Neutrophil (primary cell): ENCODE measurements around the gene STX11.

Source experiments
- H3K27ac ChIP-seq: fragments of 200-600 bp; sonication (generic); 2 replicates; pipeline ENCODE4 v1.5.1; 2016; ENCODE audit warnings: mild to moderate bottlenecking, moderate library complexity
- H3K27me3 ChIP-seq: fragments of 200-600 bp; sonication (generic); 2 replicates; pipeline ENCODE4 v1.6.0; 2016; ENCODE audit warnings: mild to moderate bottlenecking
- H3K36me3 ChIP-seq: fragments of 200-600 bp; sonication (generic); 2 replicates; pipeline ENCODE4 v1.5.1; 2017
- H3K4me1 ChIP-seq, 2 experiments: fragments of 200-600 bp in 1 of 2; sonication (generic) in 1 of 2; 1 replicate in 1 of 2; 2 replicates in 1 of 2; pipeline versions ENCODE4 v1.5.1 to v1.6.1; 2013 to 2016; ENCODE audit warnings: low read depth in 1 of 2, low read length in 1 of 2, mild to moderate bottlenecking in 1 of 2, moderate library complexity in 1 of 2; ENCODE audit not compliant: control insufficient read depth in 1 of 2, insufficient read depth in 1 of 2
- H3K4me3 ChIP-seq, 2 experiments: fragments of 200-600 bp in 1 of 2; sonication (generic) in 1 of 2; 1 replicate in 1 of 2; 2 replicates in 1 of 2; pipeline ENCODE4 v1.5.1; 2013 to 2016; ENCODE audit warnings: low read depth in 1 of 2, low read length in 1 of 2, mild to moderate bottlenecking in 1 of 2, moderate library complexity in 1 of 2
- H3K9me3 ChIP-seq: fragments of 200-600 bp; sonication (generic); 2 replicates; pipeline ENCODE4 v1.5.1; 2016
- CTCF ChIP-seq: fragments of 200-600 bp; sonication (generic); IDR thresholded peaks from 2 replicates; pipeline ENCODE4 v1.5.1; 2016; ENCODE audit warnings: antibody characterized with exemption

The STX11 gene

GRCh38 chr6:144189351-144189750, 39.0 kb downstream of the STX11 start:
- Histone ChIP-seq H3K4me1 (no peaks in the 10 kb centered on the region), H3K27me3 (no peaks in the 10 kb centered on the region), H3K9me3 (peaks cover 3% of the 10 kb centered on the region), H3K27ac (no peak overlapping the region), H3K4me3 (no peak overlapping the region), H3K36me3 (peaks cover 46% of the 10 kb centered on the region)
- no peak for TF ChIP-seq CTCF

DNA sequence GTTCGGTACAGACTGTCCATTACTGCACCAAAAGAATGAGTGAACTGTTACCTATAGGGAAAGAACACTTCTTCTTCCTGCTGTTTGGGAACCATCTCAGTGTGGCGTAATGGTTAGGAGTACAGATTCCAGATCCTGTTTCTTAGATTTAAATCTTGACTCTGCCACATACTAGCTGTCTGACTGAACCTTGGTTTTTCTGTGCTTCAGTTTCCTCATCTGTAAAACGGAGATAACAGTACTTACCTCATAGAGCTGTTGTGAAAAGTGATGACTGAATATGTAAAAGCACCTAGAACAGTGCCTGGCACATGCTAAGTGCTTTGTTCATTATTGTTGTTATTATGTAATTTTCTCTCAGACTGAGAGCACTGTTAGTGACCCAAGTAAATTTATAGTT, 39.8 kb downstream of the STX11 start:
- H3K27ac ChIP-seq = peak overlapping the region; percentile 14
- TF ChIP-seq CTCF = no peak
- H3K9me3 ChIP-seq = peaks cover 3% of the 10 kb centered on the region
- no peaks in the 10 kb centered on the region for H3K4me1 ChIP-seq
- H3K27me3 ChIP-seq = no peaks in the 10 kb centered on the region
- H3K36me3 ChIP-seq = peaks cover 43% of the 10 kb centered on the region
- H3K4me3 ChIP-seq = no peak overlapping the region

- peaks cover 3% of the 10 kb centered on the region for H3K9me3 ChIP-seq
- H3K36me3 ChIP-seq = peaks cover 38% of the 10 kb centered on the region
- H3K4me3 ChIP-seq = no peak overlapping the region
- H3K27ac ChIP-seq = peak overlapping the region; percentile 42
- no peaks in the 10 kb centered on the region for H3K27me3 ChIP-seq
- no peak for TF ChIP-seq CTCF
- no peaks in the 10 kb centered on the region for H3K4me1 ChIP-seq
Measured at GRCh38 chr6:144190593-144190992, 40.3 kb downstream of the STX11 start.

DNA sequence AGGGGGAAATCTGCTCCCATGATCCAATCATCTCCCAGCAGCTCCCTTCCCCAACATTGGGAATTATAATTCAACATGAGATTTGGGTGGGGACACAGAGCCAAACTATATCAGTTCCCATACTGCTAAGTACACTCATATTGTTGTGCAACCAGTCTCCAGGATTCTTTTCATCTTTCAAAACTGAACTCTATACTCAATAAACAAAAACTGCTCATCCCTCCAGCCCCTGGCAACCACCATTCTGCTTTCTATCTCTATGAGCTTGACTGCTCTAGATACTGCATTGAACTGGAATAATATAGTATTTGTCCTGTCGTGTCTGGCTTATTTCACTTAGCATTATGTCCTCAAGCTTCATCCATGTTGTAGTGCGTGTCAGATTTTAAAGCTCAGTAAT, 42.9 kb downstream of the STX11 start:
- H3K27me3 ChIP-seq = no peaks in the 10 kb centered on the region
- no peak for TF ChIP-seq CTCF

GRCh38 chr6:144194293-144194810, 44.0 kb downstream of the STX11 start:
- Histone ChIP-seq H3K27ac (no peak overlapping the region), H3K36me3 (peaks cover 4% of the 10 kb centered on the region), H3K4me3 (no peak overlapping the region), H3K9me3 (peaks cover 6% of the 10 kb centered on the region), H3K4me1 (no peaks in the 10 kb centered on the region), H3K27me3 (no peaks in the 10 kb centered on the region)
- no peak for TF ChIP-seq CTCF

More for the DNA sequence above, 42.9 kb downstream of the STX11 start:
- H3K27ac ChIP-seq = no peak overlapping the region
- H3K36me3 ChIP-seq = peaks cover 16% of the 10 kb centered on the region
- H3K4me3 ChIP-seq = no peak overlapping the region
- no peaks in the 10 kb centered on the region for H3K4me1 ChIP-seq
- H3K9me3 ChIP-seq = peaks cover 2% of the 10 kb centered on the region
